GM19397 (cell line): ENCODE measurements around the gene BNIPL.

ENCODE experiments used
- ATAC-seq: cut with Tn5 transposase; IDR thresholded peaks from one replicate; pipeline ENCODE4 v1.9.1; 2021; ENCODE audit warnings: mild to moderate bottlenecking, moderate library complexity; ENCODE audit not compliant: unreplicated experiment

The BNIPL gene

DNA sequence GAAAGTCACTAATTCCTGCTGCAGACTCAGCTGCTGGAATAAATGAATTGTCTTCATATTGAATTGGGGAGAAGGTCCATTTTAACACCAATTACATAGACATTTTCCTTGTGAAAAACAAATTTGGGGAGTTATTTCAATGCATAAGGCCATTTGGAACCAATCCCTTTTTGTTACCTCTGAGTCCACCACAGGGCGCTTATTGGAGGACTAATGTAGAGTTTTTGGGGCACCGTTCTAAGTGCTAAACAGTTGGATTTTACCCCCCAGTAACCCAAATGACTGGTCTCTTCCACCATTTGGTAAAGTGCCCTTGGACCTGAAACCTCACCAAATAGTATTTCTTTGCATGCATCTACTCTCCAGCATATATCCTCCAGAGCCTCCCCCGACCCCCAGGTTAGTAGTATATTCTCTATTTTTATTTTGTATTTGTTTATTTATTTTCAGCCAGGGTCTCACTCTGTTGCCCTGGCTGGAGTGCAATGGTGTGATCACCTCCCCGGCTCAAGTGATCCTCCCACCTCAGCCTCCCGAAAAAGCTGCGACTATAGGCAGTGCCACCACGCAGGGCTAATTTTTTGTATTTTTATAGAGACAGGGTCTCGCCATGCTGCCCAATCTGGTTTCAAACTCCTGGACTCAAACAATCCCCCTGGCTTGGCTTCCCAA is 26.6 kb upstream of the BNIPL start:
- no peak for ATAC-seq

DNA sequence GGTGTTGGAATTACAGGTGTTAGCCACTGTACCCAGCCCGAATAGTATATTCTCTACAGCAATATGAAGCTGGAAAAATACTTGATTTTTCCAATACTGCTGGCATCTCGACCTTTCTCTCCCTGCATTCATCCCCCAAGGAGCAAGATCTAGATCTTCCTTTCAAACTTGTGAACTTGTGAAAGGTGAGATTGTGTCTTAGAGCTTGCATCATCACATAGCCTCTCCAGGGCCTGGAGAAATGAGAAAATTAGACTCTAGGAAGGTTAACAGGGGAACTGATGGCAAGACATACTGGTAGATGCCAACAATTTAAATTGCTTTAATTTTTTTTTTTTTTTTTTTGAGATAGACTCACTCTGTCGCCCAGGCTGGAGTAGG is 26.1 kb upstream of the BNIPL start:
- no peak for ATAC-seq

DNA sequence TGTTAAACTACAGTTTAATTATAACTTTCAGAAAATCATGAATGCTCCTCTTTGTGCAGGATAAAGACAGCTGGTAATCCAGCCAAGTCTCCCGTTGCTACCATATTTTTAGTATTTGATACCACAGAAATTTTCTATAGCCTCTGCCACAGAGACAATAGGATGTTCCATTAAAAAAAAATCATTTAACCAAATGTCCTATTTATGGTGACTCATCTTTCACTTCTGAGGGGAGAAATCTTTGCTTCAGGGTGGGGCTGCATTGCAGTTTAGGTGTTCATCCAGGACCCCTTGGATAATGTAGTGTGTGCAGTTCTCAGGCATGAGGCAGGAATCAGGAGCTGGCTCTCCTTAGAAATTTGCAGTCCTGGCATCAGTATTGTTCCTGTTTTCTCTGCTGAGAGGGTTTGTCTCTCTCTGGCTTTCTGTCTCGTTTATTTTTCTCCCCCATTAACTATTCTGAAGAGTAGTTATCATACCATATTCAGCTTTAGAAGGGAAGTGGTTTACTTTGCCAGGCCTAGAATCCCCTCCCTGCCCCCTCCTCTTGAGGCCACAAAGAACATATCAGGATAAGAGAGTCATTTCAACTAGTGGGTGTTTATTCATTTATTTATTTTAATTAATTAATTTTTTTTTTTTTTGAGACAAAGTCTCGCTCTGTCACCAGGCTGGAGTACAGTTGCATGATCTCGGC is 25.1 kb upstream of the BNIPL start:
- ATAC-seq: no peak

DNA sequence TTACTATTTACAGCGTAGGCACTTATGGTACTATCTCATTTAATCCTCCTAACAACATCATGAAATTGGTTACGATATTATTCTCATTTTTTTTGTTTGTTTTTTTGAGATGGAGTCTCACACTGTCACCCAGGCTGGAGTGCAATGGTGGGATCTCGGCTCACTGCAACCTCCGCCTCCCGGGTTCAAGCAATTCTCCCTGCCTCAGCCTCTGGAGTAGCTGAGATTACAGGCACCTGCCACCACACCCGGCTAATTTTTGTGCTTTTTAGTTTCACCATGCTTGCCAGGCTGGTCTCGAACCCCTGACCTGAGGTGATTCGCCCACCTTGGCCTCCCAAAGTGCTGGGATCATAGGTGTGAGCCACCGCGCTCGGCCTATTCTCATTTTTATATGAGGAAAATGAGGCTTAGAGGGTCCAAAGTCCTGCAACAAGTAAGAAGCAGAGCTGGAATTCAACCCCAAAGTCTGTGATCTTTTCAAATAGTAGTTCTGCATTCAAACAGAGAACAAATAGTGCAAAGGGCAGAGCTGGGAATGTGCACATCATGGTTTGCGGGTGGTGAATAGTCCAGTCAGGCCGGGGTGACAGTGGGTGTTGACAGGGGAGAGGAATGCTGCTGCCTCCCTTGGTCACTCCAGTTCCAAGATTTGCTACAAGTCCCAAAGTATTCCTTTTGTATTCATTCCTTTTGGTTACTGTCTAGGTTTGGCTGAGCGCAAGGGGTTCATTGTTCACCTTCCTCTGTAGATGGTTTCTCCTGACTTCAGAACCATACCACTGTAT is 23.5 kb upstream of the BNIPL start:
- no peak for ATAC-seq

DNA sequence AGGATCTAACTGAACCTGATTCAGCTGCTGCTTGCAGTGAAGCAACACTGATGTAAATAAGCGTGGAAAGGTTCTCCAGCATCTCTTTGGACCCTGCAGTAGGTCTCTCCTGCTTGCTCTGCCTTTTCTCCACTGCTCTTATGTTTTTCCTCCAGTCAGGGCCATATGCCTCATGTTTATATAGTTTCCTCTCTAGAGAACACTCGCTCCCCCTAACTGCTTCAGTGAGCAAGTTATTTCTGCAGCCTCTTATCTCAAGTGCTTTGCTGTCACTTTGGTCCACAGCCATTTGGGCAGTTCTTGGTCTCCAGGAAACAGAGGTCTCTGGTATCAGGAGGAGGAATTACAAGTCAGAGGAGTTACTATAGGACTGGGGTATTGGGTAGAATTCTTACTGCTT is 22.9 kb upstream of the BNIPL start:
- no peak for ATAC-seq

DNA sequence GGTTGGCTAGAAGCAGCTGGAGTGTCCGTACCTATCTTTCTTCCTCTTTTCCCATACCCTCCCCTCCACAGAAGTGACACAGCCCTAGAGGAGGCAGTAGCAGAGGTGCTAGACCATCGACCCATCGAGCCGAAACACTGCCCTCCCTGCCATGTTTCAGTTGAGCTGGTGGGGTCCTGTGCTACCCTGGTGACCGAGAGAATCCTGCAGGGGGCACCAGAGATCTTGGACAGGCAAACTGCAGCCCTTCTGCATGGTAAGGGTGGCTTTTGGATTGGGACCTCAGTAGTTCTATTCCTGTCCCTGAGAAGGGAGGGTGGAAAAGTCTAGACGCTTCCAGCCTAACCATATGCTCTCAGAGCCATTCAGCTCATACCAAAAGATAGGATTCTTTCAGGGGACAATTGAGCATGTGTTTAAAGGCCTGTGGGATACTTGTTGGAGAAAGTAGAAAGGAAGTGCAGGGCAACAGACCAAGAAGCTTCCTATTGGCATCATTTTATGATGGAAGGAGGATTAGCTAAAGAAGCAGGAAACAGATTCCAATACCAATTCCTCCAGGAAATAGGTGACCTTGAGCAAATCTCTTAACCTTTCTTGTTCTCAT is 11.7 kb upstream of the BNIPL start:
- ATAC-seq: no peak

DNA sequence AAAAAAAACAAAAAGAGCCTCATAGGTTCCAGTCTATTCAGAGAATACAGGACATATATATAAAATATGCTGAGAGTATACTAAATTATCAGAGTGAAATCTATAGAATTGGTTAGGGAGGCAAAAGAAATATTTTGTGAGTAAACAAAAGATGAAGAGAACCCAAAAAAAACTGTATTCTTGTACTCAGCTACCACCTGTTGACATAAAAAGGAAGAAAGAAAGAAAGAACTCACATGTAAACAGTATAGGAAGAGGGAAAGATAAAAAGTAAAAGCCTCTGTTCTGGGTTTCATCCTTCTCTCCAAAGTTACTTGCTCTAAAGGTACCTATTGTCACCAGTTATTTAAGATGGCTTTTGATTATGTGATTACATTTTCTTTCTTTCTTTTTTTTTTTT is 9.9 kb upstream of the BNIPL start:
- ATAC-seq: no peak

DNA sequence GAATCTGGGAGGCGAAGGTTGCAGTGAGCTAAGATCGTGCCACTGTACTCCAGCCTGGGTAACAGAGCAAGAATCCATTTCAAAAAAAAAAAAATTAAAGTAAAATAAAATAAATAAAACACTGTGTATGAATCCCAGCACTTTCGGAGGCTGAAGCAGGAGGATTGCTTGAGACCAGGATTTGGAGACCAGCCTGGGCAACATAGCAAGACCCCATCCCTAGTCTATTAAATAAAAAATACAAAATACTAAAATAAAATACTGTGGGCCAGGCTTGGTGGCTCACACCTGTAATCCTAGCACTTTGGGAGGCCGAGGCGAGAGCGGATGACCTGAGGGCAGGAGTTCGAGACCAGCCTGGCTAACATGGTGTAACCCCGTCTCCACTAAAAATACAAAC is 4.2 kb upstream of the BNIPL start:
- ATAC-seq: no peak

DNA sequence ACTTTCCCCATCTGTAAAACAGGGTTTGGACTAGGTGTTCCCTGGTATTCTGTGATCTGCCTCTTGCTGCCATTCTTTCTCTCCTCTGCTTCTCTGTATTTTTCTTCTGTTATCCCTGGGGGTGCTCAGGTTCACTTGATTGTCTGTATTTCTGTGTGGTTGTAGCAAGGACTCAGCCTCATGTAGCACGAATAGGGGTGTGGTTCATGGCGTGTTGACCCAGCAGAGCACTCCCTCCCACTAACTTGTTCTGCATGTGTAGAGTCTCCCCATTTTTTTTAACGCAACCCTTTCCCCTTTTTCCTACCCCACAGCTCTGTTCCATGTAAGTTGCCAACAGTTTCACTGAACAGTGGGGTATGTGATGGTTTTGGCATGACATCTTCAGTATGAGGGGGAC is 1.2 kb upstream of the BNIPL start:
- ATAC-seq: no peak

DNA sequence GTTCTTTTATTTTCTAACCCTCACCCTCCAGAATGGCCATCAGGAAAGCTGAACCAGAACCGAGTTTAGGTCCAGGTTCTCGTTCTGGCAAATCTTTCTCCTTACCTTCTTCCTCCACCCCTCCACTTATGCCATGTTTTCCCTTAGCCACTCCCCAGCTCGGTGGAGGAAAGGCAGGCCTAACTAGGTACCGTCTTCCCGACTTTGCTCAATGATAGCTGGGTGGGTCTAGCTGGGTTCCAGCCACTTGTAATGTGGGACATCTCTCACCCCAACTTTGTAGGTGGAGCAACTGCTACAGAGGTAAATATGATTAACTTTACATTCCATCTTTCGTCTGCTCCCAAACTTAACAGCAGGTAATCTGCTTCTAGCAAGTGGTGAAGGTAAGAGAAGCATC is 646 bp downstream of the BNIPL start:
- ATAC-seq: no peak

DNA sequence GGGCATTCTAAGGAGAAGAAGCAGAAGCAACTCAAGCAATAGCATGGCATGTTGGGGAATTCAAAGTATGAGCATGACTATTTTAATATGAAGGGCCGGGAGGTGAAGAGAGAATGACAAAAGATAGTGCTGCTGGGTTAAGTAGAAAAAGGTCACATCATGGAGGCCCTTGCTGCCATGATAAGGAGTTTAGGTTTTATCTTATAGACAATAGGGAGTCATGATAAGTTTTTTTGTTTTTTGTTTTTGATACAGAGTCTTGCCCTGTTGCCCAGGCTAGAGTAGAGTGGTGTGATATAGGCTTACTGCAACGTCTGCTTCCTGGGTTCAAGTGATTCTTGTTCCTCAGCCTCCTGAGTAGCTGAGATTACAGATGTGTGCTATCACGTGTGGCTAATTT is 3.1 kb downstream of the BNIPL start:
- ATAC-seq: no peak

DNA sequence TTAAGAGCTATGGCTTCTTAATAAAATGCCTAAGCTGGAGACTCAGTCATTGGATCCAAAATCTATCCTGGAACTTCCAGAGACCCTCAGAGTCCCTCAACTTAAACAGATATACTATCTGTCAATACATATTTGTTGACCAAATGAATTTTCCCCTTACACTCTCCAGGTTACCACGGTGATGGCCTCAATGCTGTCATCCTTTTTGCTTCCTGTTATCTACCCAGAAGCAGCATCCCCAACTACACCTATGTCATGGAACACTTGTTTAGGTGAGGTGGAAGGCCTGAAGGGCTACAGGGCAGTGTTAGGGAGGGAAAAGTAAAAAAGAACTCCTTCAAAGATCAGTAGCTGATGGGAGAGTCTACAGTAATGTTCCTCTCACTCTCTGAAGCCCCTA is 6.8 kb downstream of the BNIPL start:
- no peak for ATAC-seq

DNA sequence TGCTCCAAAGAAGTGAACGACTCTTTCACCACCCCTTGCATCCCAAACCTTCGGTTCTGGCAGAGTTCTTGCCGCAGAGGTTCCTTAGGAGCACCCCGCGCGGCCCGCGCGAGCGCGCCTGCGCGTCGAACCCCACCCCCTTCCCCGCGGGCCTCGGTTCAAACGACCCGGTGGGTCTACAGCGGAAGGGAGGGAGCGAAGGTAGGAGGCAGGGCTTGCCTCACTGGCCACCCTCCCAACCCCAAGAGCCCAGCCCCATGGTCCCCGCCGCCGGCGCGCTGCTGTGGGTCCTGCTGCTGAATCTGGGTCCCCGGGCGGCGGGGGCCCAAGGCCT is 11.2 kb downstream of the BNIPL start, which contains the start of gene C1orf56:
Gene C1orf56 (plus strand): TSS at position 161 of the 334 bp plus-strand sequence. CDS start 97 bp downstream, at position 258.
- ATAC-seq: peak; percentile 53

DNA sequence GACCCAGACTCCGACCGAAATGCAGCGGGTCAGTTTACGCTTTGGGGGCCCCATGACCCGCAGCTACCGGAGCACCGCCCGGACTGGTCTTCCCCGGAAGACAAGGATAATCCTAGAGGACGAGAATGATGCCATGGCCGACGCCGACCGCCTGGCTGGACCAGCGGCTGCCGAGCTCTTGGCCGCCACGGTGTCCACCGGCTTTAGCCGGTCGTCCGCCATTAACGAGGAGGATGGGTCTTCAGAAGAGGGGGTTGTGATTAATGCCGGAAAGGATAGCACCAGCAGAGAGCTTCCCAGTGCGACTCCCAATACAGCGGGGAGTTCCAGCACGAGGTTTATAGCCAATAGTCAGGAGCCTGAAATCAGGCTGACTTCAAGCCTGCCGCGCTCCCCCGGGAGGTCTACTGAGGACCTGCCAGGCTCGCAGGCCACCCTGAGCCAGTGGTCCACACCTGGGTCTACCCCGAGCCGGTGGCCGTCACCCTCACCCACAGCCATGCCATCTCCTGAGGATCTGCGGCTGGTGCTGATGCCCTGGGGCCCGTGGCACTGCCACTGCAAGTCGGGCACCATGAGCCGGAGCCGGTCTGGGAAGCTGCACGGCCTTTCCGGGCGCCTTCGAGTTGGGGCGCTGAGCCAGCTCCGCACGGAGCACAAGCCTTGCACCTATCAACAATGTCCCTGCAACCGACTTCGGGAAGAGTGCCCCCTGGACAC is 11.7 kb downstream of the BNIPL start:
- peak; percentile 43 for ATAC-seq

DNA sequence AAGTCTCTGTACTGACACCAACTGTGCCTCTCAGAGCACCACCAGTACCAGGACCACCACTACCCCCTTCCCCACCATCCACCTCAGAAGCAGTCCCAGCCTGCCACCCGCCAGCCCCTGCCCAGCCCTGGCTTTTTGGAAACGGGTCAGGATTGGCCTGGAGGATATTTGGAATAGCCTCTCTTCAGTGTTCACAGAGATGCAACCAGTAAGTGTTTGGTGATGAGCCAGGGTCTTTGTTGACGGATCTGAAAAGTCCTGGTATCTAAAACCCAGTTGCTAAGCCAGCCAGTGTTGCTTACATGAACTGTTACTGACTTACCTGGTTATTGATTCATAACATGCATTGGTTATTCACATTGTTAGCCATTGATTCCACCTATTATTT is 12.3 kb downstream of the BNIPL start:
- ATAC-seq: no peak

DNA sequence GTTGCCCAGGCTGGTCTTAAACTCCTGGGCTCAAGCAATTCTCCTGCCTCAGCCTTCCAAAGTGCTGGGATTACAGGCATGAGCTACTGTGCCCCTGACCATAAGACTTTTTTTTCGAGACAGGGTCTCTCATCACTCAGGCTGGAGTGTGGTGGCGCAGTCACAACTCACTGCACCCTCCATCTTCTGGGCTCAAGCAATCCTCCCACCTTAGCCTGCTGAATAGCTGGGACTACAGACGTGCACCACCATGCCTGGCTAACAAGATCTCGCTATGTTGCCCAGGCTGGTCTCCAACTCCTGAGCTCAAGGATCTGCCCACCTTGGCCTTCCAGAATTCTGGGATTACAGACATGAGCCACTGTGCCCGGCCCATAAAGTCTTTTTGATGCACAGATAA is 13.1 kb downstream of the BNIPL start:
- no peak for ATAC-seq

DNA sequence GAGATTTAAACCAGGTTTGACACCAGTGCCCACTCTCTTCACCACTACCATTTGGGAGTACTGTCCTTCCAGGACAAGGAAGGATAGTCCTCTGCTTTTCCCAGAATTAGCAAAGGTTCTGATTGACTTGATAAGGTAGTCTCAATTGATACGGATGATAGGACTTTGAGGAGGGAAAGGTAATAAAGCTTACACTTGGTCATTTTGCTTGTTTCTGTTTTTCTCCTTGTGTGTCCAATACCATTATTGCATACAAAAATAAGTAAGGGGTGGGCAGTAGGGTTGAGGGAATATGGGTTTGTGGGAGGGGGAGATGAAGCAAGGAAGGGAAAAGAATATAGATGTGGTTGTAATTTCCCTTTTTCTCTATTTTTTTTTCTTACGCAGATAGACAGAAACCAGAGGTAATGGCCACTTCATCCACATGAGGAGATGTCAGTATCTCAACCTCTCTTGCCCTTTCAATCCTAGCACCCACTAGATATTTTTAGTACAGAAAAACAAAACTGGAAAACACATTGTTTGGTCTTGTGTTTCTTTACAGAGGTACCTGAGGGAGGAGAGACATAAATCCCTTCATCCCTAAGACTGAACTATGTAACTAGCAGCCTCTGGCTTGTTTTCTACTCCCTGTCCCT is 13.8 kb downstream of the BNIPL start:
- no peak for ATAC-seq

DNA sequence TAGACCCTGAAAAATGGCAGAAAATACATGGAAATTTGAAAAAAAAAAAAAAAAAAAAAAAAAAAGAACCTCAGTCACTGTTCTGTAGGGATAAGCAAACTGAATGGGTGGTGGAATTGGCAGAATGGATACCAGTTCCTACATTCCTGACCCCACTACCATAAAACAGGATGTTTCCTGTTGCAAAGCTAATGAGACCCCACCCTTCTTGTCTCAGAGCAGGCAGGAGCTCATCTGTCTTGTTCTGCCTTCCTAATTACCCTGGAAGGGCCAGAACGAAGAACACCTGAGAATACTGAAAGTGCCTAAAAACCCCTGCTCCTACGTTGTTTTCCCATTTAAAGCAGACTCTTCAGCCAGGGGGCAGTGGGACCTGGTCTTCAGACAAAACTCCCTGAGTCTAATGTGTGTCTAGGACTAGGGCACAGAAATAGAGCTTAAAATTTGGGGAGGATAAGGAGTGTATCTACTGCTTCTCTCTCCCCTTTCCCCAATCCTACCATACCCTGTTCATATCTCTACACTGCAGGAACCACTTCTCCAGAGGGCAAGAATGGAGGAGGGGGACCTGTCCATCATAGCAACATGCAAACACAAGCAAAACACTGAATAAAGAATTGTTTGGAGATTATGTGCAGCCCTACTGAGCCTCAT is 15.1 kb downstream of the BNIPL start:
- ATAC-seq: no peak

DNA sequence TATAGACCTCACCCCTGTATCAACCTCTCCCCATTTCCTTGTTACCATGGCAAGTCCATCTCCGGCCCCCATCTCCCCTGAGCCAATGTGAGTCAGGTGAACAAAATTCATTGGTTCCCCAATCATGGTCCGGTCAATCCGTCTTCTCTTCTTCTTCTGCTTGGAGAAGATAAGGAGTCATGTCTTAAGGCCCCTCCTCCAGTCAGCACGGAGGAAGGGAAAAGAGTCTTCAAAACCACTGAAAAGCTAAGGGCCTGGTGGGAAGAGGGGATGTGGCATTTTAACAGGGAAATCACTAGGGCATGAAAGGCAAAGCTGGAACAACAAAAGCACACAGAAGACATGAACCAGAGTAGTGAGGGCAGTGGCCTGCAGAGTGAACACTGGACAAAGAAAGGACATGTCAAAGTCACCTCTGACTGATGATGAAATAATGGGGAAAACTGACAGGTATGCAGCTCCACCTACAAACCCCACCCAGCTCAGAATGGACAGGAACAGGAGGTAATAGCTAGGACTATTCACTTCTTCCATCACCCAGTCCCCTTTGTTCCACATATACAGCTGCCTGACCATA is 18.7 kb downstream of the BNIPL start:
- ATAC-seq: no peak

DNA sequence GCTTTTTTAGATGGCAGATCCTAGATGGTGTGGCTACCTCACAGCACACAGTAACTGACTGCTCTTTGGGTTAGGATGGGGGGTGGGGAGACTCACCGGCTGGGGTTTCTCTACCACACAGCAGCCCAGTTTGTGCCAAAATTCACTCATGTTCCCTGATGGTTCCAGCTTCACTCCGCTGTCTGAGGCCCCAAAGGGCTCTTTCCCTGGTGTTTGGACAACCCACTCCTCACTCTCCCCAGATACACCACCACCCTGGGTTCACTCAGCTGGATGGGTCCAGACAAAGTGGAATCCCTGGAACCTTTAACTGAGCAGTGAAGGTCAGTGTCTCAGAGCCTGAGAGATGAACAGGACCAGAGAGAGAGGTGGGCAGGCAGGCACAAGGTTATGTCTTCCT is 19.2 kb downstream of the BNIPL start:
- ATAC-seq: no peak
